SK-N-SH treated with all-trans-retinoic acid at 6 μM for 48 hours (cell line): ENCODE results near the gene ALDOC.

ENCODE experiments used
- ATAC-seq: fragments of 200-7000 bp; cut with Tn5 transposase; 3 replicates; pipeline ENCODE4 v1.9.1; 2020; ENCODE audit warnings: mild to moderate bottlenecking, moderate library complexity
- ARNTL ChIP-seq: fragments of 450-650 bp; formaldehyde crosslinking; IDR thresholded peaks from 2 replicates; pipeline ENCODE4 v1.5.0; 2020; ENCODE audit warnings: low read depth, mild to moderate bottlenecking, moderate library complexity, borderline replicate concordance
- BACH2 ChIP-seq: fragments of 250-450 bp; sonication (Bioruptor Pico); IDR thresholded peaks from 2 replicates; pipeline ENCODE4 v1.9.0; 2021; ENCODE audit warnings: mild to moderate bottlenecking, borderline replicate concordance
- CSDC2 ChIP-seq: fragments of 250-450 bp; sonication (Bioruptor Pico); IDR thresholded peaks from 2 replicates; pipeline ENCODE4 v1.5.0; 2020; ENCODE audit warnings: mild to moderate bottlenecking, moderate library complexity
- ESRRG ChIP-seq: fragments of 250-450 bp; sonication (Bioruptor Pico); IDR thresholded peaks from 2 replicates; pipeline ENCODE4 v1.6.1; 2021; ENCODE audit warnings: mild to moderate bottlenecking
- GLIS3 ChIP-seq: fragments of 250-450 bp; sonication (Bioruptor Pico); IDR thresholded peaks from 2 replicates; pipeline ENCODE4 v1.5.0; 2020; ENCODE audit warnings: mild to moderate bottlenecking, moderate library complexity
- ISL1 ChIP-seq: fragments of 250-450 bp; sonication (Bioruptor Pico); IDR thresholded peaks from 2 replicates; pipeline ENCODE4 v2.1.2; 2022; ENCODE audit warnings: mild to moderate bottlenecking, moderate library complexity
- OSR1 ChIP-seq: fragments of 250-450 bp; sonication (Bioruptor Pico); IDR thresholded peaks from 2 replicates; pipeline ENCODE4 v1.8.0; 2022; ENCODE audit warnings: moderate library complexity, mild to moderate bottlenecking, inconsistent platforms
- PPARA ChIP-seq: fragments of 250-450 bp; sonication (Bioruptor Pico); IDR thresholded peaks from 2 replicates; pipeline ENCODE4 v1.5.0; 2020; ENCODE audit warnings: mild to moderate bottlenecking, borderline replicate concordance
- RARB ChIP-seq: fragments of 250-450 bp; sonication (Bioruptor Pico); IDR thresholded peaks from 2 replicates; pipeline ENCODE4 v1.8.0; 2021; ENCODE audit warnings: mild to moderate bottlenecking, moderate library complexity
- SNAI2 ChIP-seq: fragments of 250-450 bp; sonication (Bioruptor Pico); IDR thresholded peaks from 2 replicates; pipeline ENCODE4 v1.5.0; 2020; ENCODE audit warnings: mild to moderate bottlenecking, moderate library complexity
- TCF4 ChIP-seq: fragments of 250-450 bp; sonication (Bioruptor Pico); IDR thresholded peaks from 2 replicates; pipeline ENCODE4 v1.8.0; 2021; ENCODE audit warnings: mild to moderate bottlenecking, moderate library complexity, borderline replicate concordance
- TOX ChIP-seq: fragments of 250-450 bp; sonication (Bioruptor Pico); IDR thresholded peaks from 2 replicates; pipeline ENCODE4 v1.8.0; 2021; ENCODE audit warnings: mild to moderate bottlenecking, moderate library complexity, borderline replicate concordance
- ZFP3 ChIP-seq: fragments of 250-450 bp; sonication (Bioruptor Pico); IDR thresholded peaks from 2 replicates; pipeline ENCODE4 v1.5.0; 2020; ENCODE audit warnings: mild to moderate bottlenecking, moderate library complexity
- ZNF70 ChIP-seq: fragments of 450-650 bp; formaldehyde crosslinking; IDR thresholded peaks from 2 replicates; pipeline ENCODE4 v1.5.0; 2020; ENCODE audit warnings: mild to moderate bottlenecking, moderate library complexity
- ZNF8 ChIP-seq: fragments of 450-650 bp; formaldehyde crosslinking; IDR thresholded peaks from 2 replicates; pipeline ENCODE4 v1.5.0; 2020; ENCODE audit warnings: mild to moderate bottlenecking, moderate library complexity
- TF ChIP-seq, protein P1 (sequence below): fragments of 250-450 bp; sonication (Bioruptor Pico); IDR thresholded peaks from 2 replicates; pipeline ENCODE4 v1.5.0; 2020; ENCODE audit warnings: mild to moderate bottlenecking, moderate library complexity
- TF ChIP-seq, protein P2 (sequence below): fragments of 250-450 bp; sonication (Bioruptor Pico); IDR thresholded peaks from 2 replicates; pipeline ENCODE4 v1.5.1; 2020; ENCODE audit warnings: low read depth, mild to moderate bottlenecking, moderate library complexity
- TF ChIP-seq, protein P3 (sequence below): fragments of 250-450 bp; sonication (Bioruptor Pico); IDR thresholded peaks from 2 replicates; pipeline ENCODE4 v1.8.0; 2021; ENCODE audit warnings: low read depth, mild to moderate bottlenecking, moderate library complexity, borderline replicate concordance
- TF ChIP-seq, protein P4 (sequence below): fragments of 250-450 bp; sonication (Bioruptor Pico); IDR thresholded peaks from 2 replicates; pipeline ENCODE4 v1.5.1; 2021; ENCODE audit warnings: mild to moderate bottlenecking, moderate library complexity
- TF ChIP-seq, protein P5 (sequence below): fragments of 250-450 bp; sonication (Bioruptor Pico); IDR thresholded peaks from 2 replicates; pipeline ENCODE4 v1.8.0; 2020; ENCODE audit warnings: mild to moderate bottlenecking, moderate library complexity, borderline replicate concordance

Gene ALDOC

DNA sequence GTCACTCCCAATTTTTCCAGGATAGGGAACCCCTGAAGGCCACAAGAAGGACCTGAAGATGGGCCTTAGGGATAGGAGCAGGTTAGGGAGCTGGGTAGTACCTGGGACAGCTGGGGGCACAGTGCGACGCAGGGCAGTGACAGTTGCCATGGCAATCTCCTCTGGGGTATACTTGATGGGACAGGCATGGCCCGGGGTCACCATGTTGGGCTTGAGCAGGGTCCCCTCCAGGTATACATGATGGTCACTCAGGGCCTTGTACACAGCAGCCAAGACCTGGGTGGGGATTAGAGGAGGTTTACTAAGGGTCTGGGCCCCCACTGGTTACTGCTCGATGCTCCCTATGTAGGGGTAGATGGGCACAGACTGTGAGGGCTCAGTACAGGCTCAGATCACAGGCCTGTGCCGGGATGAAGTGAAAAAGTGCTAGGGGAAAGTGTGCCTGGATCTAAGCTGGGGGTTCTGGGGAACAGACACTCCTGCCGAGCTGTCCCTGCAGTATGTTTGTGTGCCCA, 2.7 kb downstream of the ALDOC start:
- TF ChIP-seq ZFP3 (CRISPR knock-in tag) (no peak), CSDC2 (no peak), SNAI2 (CRISPR knock-in tag) (no peak), ESRRG (no peak)
- TF ChIP-seq, protein P1, sequence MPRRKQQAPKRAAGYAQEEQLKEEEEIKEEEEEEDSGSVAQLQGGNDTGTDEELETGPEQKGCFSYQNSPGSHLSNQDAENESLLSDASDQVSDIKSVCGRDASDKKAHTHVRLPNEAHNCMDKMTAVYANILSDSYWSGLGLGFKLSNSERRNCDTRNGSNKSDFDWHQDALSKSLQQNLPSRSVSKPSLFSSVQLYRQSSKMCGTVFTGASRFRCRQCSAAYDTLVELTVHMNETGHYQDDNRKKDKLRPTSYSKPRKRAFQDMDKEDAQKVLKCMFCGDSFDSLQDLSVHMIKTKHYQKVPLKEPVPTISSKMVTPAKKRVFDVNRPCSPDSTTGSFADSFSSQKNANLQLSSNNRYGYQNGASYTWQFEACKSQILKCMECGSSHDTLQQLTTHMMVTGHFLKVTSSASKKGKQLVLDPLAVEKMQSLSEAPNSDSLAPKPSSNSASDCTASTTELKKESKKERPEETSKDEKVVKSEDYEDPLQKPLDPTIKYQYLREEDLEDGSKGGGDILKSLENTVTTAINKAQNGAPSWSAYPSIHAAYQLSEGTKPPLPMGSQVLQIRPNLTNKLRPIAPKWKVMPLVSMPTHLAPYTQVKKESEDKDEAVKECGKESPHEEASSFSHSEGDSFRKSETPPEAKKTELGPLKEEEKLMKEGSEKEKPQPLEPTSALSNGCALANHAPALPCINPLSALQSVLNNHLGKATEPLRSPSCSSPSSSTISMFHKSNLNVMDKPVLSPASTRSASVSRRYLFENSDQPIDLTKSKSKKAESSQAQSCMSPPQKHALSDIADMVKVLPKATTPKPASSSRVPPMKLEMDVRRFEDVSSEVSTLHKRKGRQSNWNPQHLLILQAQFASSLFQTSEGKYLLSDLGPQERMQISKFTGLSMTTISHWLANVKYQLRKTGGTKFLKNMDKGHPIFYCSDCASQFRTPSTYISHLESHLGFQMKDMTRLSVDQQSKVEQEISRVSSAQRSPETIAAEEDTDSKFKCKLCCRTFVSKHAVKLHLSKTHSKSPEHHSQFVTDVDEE, result no peak
- no peak for ATAC-seq

DNA sequence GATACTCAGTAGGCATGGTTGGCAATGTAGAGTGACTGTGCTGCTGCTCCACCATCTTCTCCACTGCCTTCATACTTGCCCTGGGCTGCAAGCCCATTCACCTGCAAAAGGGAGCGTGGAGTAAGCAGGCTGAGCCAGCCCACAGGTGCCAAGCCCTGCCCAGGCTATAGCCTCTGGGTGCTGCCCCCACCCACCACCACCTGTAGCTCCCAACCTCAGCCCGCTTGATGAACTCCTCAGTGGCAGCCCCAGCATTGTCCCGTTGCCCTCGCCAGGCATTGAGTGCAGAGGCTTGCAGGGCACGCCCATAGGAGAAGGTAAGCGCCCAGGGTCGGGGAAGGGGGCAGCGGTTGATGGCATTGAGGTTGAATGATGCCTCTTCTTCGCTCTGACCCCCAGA, 3.2 kb downstream of the ALDOC start:
- no peak for ATAC-seq
- TF ChIP-seq SNAI2 (CRISPR knock-in tag) (no peak), ESRRG (no peak), ISL1 (CRISPR knock-in tag) (no peak), TOX (no peak), TCF4 (CRISPR knock-in tag) (no peak), ARNTL (CRISPR knock-in tag) (no peak), BACH2 (CRISPR knock-in tag) (no peak), ZNF70 (no peak), PPARA (CRISPR knock-in tag) (no peak), OSR1 (CRISPR knock-in tag) (no peak)
- TF ChIP-seq, protein P2, sequence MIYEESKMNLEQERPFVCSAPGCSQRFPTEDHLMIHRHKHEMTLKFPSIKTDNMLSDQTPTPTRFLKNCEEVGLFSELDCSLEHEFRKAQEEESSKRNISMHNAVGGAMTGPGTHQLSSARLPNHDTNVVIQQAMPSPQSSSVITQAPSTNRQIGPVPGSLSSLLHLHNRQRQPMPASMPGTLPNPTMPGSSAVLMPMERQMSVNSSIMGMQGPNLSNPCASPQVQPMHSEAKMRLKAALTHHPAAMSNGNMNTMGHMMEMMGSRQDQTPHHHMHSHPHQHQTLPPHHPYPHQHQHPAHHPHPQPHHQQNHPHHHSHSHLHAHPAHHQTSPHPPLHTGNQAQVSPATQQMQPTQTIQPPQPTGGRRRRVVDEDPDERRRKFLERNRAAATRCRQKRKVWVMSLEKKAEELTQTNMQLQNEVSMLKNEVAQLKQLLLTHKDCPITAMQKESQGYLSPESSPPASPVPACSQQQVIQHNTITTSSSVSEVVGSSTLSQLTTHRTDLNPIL (CRISPR knock-in tag), result no peak

DNA sequence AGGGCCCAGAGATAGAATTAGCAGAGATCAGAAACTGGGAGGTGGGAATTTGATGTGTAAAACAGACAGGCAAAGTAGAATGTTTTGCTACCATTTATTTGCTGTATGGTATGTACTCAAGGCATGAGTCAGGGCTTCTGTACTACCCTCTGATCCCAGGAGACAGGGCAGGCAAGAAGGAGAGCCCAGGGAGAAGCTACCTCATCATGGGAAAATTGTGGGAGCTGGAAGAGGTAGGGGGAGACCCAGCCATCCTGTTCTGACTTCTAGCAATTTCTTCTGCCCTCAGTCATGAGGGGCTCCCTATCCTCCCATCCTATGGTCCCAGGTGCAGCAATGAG, 3.7 kb downstream of the ALDOC start:
- no peak for TF ChIP-seq ISL1 (CRISPR knock-in tag)
- TF ChIP-seq, protein P1, result no peak
- no peak for TF ChIP-seq ZFP3 (CRISPR knock-in tag)
- TF ChIP-seq, protein P3, sequence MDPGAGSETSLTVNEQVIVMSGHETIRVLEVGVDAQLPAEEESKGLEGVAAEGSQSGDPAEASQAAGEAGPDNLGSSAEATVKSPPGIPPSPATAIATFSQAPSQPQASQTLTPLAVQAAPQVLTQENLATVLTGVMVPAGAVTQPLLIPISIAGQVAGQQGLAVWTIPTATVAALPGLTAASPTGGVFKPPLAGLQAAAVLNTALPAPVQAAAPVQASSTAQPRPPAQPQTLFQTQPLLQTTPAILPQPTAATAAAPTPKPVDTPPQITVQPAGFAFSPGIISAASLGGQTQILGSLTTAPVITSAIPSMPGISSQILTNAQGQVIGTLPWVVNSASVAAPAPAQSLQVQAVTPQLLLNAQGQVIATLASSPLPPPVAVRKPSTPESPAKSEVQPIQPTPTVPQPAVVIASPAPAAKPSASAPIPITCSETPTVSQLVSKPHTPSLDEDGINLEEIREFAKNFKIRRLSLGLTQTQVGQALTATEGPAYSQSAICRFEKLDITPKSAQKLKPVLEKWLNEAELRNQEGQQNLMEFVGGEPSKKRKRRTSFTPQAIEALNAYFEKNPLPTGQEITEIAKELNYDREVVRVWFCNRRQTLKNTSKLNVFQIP, result no peak
- TF ChIP-seq ZNF70, result no peak
- no peak for TF ChIP-seq GLIS3 (CRISPR knock-in tag)
- TF ChIP-seq, protein P4, sequence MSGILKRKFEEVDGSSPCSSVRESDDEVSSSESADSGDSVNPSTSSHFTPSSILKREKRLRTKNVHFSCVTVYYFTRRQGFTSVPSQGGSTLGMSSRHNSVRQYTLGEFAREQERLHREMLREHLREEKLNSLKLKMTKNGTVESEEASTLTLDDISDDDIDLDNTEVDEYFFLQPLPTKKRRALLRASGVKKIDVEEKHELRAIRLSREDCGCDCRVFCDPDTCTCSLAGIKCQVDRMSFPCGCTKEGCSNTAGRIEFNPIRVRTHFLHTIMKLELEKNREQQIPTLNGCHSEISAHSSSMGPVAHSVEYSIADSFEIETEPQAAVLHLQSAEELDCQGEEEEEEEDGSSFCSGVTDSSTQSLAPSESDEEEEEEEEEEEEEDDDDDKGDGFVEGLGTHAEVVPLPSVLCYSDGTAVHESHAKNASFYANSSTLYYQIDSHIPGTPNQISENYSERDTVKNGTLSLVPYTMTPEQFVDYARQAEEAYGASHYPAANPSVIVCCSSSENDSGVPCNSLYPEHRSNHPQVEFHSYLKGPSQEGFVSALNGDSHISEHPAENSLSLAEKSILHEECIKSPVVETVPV (CRISPR knock-in tag), result no peak
- TF ChIP-seq, all 23 proteins: peak for 0
- ATAC-seq, result no peak

DNA sequence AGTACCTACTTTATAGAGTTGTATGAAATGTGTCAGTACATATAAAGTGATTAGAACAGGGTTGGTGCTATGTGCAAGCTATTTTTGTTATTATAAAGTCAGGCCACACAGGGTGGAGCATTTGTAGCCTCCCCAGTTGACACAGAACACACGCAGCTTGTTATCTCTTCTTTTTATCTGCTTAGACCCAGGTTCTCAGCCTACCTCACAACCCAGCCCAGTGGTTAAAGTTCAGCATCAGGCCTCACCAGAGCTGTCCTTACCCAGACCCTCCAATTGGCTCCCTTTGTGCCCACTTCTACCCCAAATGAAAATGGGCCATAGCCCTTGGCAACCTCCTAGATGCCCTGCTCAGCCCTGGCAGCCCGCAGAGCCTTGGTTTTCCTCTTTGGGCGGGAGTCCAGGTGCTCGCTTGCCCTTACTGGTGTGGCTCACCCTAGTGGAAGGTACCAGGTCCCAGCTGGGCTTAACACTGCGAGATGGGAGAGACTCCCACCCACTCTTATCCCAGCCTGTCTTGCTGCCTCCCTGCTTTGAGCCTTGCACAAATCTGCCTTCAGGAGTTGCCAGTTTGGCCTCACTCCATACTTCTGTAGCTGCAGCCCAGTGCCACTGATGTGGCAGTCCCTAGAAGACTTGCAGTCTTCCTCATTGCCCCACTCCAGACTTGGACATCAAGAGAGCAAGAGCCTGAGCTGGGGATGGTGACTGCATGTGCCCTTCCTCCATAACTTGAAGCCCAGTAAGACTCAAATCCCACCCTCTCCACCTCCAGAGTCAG, 4.2 kb downstream of the ALDOC start:
- ATAC-seq, result no peak
- TF ChIP-seq, protein P3, result no peak
- TF ChIP-seq, protein P5, sequence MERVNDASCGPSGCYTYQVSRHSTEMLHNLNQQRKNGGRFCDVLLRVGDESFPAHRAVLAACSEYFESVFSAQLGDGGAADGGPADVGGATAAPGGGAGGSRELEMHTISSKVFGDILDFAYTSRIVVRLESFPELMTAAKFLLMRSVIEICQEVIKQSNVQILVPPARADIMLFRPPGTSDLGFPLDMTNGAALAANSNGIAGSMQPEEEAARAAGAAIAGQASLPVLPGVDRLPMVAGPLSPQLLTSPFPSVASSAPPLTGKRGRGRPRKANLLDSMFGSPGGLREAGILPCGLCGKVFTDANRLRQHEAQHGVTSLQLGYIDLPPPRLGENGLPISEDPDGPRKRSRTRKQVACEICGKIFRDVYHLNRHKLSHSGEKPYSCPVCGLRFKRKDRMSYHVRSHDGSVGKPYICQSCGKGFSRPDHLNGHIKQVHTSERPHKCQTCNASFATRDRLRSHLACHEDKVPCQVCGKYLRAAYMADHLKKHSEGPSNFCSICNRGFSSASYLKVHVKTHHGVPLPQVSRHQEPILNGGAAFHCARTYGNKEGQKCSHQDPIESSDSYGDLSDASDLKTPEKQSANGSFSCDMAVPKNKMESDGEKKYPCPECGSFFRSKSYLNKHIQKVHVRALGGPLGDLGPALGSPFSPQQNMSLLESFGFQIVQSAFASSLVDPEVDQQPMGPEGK, result no peak
- TF ChIP-seq ZFP3 (CRISPR knock-in tag), result no peak
- TF ChIP-seq, protein P2 (CRISPR knock-in tag), result no peak
- TF ChIP-seq ZNF8 (CRISPR knock-in tag), result no peak
- TF ChIP-seq ISL1 (CRISPR knock-in tag), result no peak
- TF ChIP-seq RARB (CRISPR knock-in tag), result no peak
